Measurements from ENCODE around the gene UPB1. TPM values are rescaled to one million over a fixed set of nuclear protein-coding genes. Genes with fewer than 3 reads are reported as not detected.

Gene UPB1
- total and polyA plus RNA-seq, 10 of the 15 experiments (the other 5 are each of a cell fraction or from before 2014, with no cell fraction given): 0.89 to 20.5 (median 3.1) TPM

- H2AFZ ChIP-seq (ENCODE audit: control insufficient read depth, low read depth, low read length): no peak overlapping the region
- no peak overlapping the region for H3K27ac ChIP-seq (ENCODE audit: control insufficient read depth, insufficient read depth)
- CTCF ChIA-PET: interaction anchor here (1.4 to 2.1 kb wide), 3 partner anchors 11 to 36 kb away, joined by 5 to 8 read pairs (median 7); no protein-coding TSS in a partner anchor
- intact Hi-C loops (cut with micrococcal nuclease; ENCODE audit: unreplicated experiment) (no loop called here), in situ Hi-C loops (cut with MboI) (no loop called here)
- no peak for ATAC-seq
- no peaks in the 10 kb centered on the region for H3K36me3 ChIP-seq (ENCODE audit: control insufficient read depth in 2 of 2, insufficient read depth in 2 of 2, low read length in 1 of 2)
- no peaks in the 10 kb centered on the region for H3K4me1 ChIP-seq (ENCODE audit: control insufficient read depth, insufficient read depth, low read length)
- WGBS (ENCODE audit: insufficient coverage, insufficient replicate concordance, low lambda C conversion rate, missing lambda C conversion rate): 33% methylated on average over 3 of the region's 3 CpGs
- FAIRE-seq: no peak
- POLR2A ChIA-PET: interaction anchor here (0.6 kb wide), 1 partner anchor 458 kb away, joined by 4 read pairs; no protein-coding TSS in a partner anchor
- no peaks in the 10 kb centered on the region for H3K9me3 ChIP-seq (replicated peaks; ENCODE audit: control insufficient read depth, insufficient read depth, low read length)
- no peaks in the 10 kb centered on the region for H3K27me3 ChIP-seq (replicated peaks in 1 of 2; ENCODE audit: control insufficient read depth in 2 of 2, insufficient read depth in 2 of 2, low read length in 1 of 2)
- H4K20me1 ChIP-seq (ENCODE audit: control insufficient read depth, insufficient read depth): no peaks in the 10 kb centered on the region
- SMC1A ChIA-PET (ENCODE audit: uncharacterized antibody, unreplicated experiment): interaction anchor here (0.8 to 1.3 kb wide), 3 partner anchors 28 to 87 kb away, joined by 3 read pairs; no protein-coding TSS in a partner anchor
- no peak overlapping the region for H3K4me2 ChIP-seq (ENCODE audit: control insufficient read depth, insufficient read depth)
- TF ChIP-seq PML (IDR thresholded peaks at IDR 0.05; ENCODE audit: low read length): no peak
- no peak for TF ChIP-seq RBBP5 (conservative IDR thresholded peaks at IDR 0.05)
- no peak for TF ChIP-seq POLR2AphosphoS5 (IDR thresholded peaks at IDR 0.05; ENCODE audit: low read length)
- TF ChIP-seq EZH2 (IDR thresholded peaks at IDR 0.05; ENCODE audit: borderline replicate concordance, control insufficient read depth, low read depth, low read length): no peak
- TF ChIP-seq BMI1 (IDR thresholded peaks at IDR 0.05; ENCODE audit: borderline replicate concordance): no peak
- no peak for TF ChIP-seq ATF7 (IDR thresholded peaks at IDR 0.05; ENCODE audit: low read depth)
- TF ChIP-seq ZBTB40 (IDR thresholded peaks at IDR 0.05; ENCODE audit: borderline replicate concordance): no peak
- no peak for TF ChIP-seq LARP7 (IDR thresholded peaks at IDR 0.05)
- TF ChIP-seq ZBED1 (IDR thresholded peaks at IDR 0.05; ENCODE audit: borderline replicate concordance): no peak
- TF ChIP-seq SMARCA5 (IDR thresholded peaks at IDR 0.05): no peak
- no peak for TF ChIP-seq EED (IDR thresholded peaks at IDR 0.05; ENCODE audit: low read depth)
- H3K4me3 ChIP-seq: no peak overlapping the region
- no peak for DNase-seq (ENCODE audit: low read depth, low spot score)
- no peaks in the 10 kb centered on the region for H3K79me2 ChIP-seq (ENCODE audit: control insufficient read depth, insufficient read depth, low read length)
- RAD21 ChIA-PET (ENCODE audit: unreplicated experiment): interaction anchor here (1.1 kb wide), 1 partner anchor 29 kb away, joined by 5 read pairs; no protein-coding TSS in a partner anchor
- BruUV-seq (replicated peaks): no TSS peak
- no peak overlapping the region for H3K9ac ChIP-seq (ENCODE audit: control insufficient read depth, insufficient read depth, low read length)
Observed at GRCh38 chr22:24474221-24474620, 20.9 kb upstream of the UPB1 start.

All from GM12878 (cell line).